KMS-11 (cell line): ENCODE measurements around the gene SLC8A3.
"Not testable (repeated sequence)": the region's sequence is repeated elsewhere in the genome, so short reads cannot be mapped to it uniquely, and the experiment has no call there.

Source experiments
- H2AFZ ChIP-seq: fragments of 200-600 bp; sonication (generic); 2 replicates; pipeline ENCODE4 v1.6.1; 2016; ENCODE audit warnings: antibody characterized with exemption, mixed run types, low read depth
- H3K27ac ChIP-seq: fragments of 200-600 bp; sonication (generic); 2 replicates; pipeline ENCODE4 v1.6.1; 2016; ENCODE audit warnings: mild to moderate bottlenecking, mixed run types
- H3K27me3 ChIP-seq: fragments of 200-600 bp; sonication (generic); 2 replicates; pipeline ENCODE4 v1.6.1; 2017; ENCODE audit warnings: mild to moderate bottlenecking, low read depth, mixed run types, moderate library complexity; ENCODE audit not compliant: insufficient read depth
- H3K36me3 ChIP-seq: fragments of 200-600 bp; sonication (generic); 2 replicates; pipeline ENCODE4 v1.6.1; 2017; ENCODE audit warnings: mild to moderate bottlenecking, mixed run types; ENCODE audit not compliant: insufficient read depth
- H3K4me1 ChIP-seq: fragments of 200-600 bp; sonication (generic); 2 replicates; pipeline ENCODE4 v1.6.1; 2016; ENCODE audit warnings: mild to moderate bottlenecking, low read depth, mixed run types; ENCODE audit not compliant: poor library complexity, severe bottlenecking
- H3K4me2 ChIP-seq: fragments of 200-600 bp; sonication (generic); 2 replicates; pipeline ENCODE4 v1.7.0; 2016; ENCODE audit warnings: mild to moderate bottlenecking, mixed run types
- H3K4me3 ChIP-seq: fragments of 200-600 bp; sonication (generic); IDR thresholded peaks from 2 replicates; pipeline ENCODE4 v1.6.1; 2017; ENCODE audit warnings: low read depth, low read length, mixed read lengths; ENCODE audit not compliant: insufficient read depth
- H3K79me2 ChIP-seq: fragments of 200-600 bp; sonication (generic); 2 replicates; pipeline ENCODE4 v1.6.1; 2016; ENCODE audit warnings: low read depth, mixed run types; ENCODE audit not compliant: insufficient read depth
- H3K9ac ChIP-seq: fragments of 200-600 bp; sonication (generic); 2 replicates; pipeline ENCODE4 v1.6.1; 2016; ENCODE audit warnings: mild to moderate bottlenecking, mixed run types
- H4K20me1 ChIP-seq: fragments of 200-600 bp; sonication (generic); 2 replicates; pipeline ENCODE4 v1.6.1; 2016; ENCODE audit warnings: mild to moderate bottlenecking, mixed run types; ENCODE audit not compliant: insufficient read depth
- CTCF ChIP-seq: fragments of 200-600 bp; sonication (generic); conservative IDR thresholded peaks from 2 replicates; pipeline ENCODE4 v1.6.1; 2017; ENCODE audit warnings: low read depth, mild to moderate bottlenecking, antibody characterized with exemption, low read length, moderate library complexity, mixed read lengths

Gene SLC8A3

GRCh38 chr14:70188659-70189455 is at the start of gene SLC8A3:
Gene SLC8A3 (minus strand): TSS chr14:70188951. CDS start chr14:70168422, 20,529 bp downstream.
- Histone ChIP-seq H3K27me3 (no peaks in the 10 kb centered on the region), H3K9ac (no peak within 1 kb of the TSS)

GRCh38 chr14:70237710-70238109 is 49.0 kb upstream of the SLC8A3 start:
- no peak overlapping the region for H3K4me2 ChIP-seq

More at GRCh38 chr14:70188659-70189455, at the start of gene SLC8A3:
- no peak for TF ChIP-seq CTCF
- Histone ChIP-seq H3K4me2 (peak within 1 kb of the TSS; percentile 13; the same call in 1 of the 2 replicates), H3K79me2 (no peaks in the 10 kb centered on the region), H3K4me3 (no peak within 1 kb of the TSS), H3K27ac (no peak within 1 kb of the TSS), H2AFZ (peak within 1 kb of the TSS; percentile 22; the same call in 1 of the 2 replicates), H3K4me1 (no peaks in the 10 kb centered on the region), H4K20me1 (no peaks in the 10 kb centered on the region), H3K36me3 (no peaks in the 10 kb centered on the region)

GRCh38 chr14:70234066-70234950 is 45.6 kb upstream of the SLC8A3 start:
- no peak overlapping the region for H3K27ac ChIP-seq
- H3K4me1 ChIP-seq = no peaks in the 10 kb centered on the region
- no peak overlapping the region for H3K9ac ChIP-seq
- no peaks in the 10 kb centered on the region for H3K36me3 ChIP-seq
- H4K20me1 ChIP-seq = no peaks in the 10 kb centered on the region
- no peak overlapping the region for H2AFZ ChIP-seq
- no peaks in the 10 kb centered on the region for H3K27me3 ChIP-seq
- TF ChIP-seq CTCF = no peak
- H3K79me2 ChIP-seq = no peaks in the 10 kb centered on the region
- H3K4me2 ChIP-seq = no peak overlapping the region
- no peak overlapping the region for H3K4me3 ChIP-seq

More at GRCh38 chr14:70237710-70238109, 49.0 kb upstream of the SLC8A3 start:
- Histone ChIP-seq H3K27me3 (no peaks in the 10 kb centered on the region), H4K20me1 (no peaks in the 10 kb centered on the region), H3K79me2 (no peaks in the 10 kb centered on the region), H3K9ac (no peak overlapping the region), H2AFZ (no peak overlapping the region), H3K4me1 (no peaks in the 10 kb centered on the region), H3K27ac (no peak overlapping the region), H3K4me3 (no peak overlapping the region), H3K36me3 (no peaks in the 10 kb centered on the region)
- no peak for TF ChIP-seq CTCF

- H3K36me3 ChIP-seq, H3K4me2 ChIP-seq, H3K4me3 ChIP-seq, H3K79me2 ChIP-seq, H3K27me3 ChIP-seq, H4K20me1 ChIP-seq, H2AFZ ChIP-seq, H3K4me1 ChIP-seq, H3K27ac ChIP-seq, H3K9ac ChIP-seq: not testable (repeated sequence)
Observed at GRCh38 chr14:70231756-70232544, 43.2 kb upstream of the SLC8A3 start.

- not testable (repeated sequence) for H2AFZ ChIP-seq, H3K4me2 ChIP-seq, H3K4me1 ChIP-seq, H3K27ac ChIP-seq, H3K79me2 ChIP-seq, H3K27me3 ChIP-seq, H3K9ac ChIP-seq, H3K4me3 ChIP-seq, H3K36me3 ChIP-seq, H4K20me1 ChIP-seq
Observed at GRCh38 chr14:70229877-70230640, 41.3 kb upstream of the SLC8A3 start.
